ENCODE results near the gene GTF2H3. TPM values are rescaled to one million over a fixed set of nuclear protein-coding genes. Genes with fewer than 3 reads are reported as not detected.

GTF2H3 gene
- 37.7 and 45.8 TPM in 2 replicates for total RNA-seq

DNA sequence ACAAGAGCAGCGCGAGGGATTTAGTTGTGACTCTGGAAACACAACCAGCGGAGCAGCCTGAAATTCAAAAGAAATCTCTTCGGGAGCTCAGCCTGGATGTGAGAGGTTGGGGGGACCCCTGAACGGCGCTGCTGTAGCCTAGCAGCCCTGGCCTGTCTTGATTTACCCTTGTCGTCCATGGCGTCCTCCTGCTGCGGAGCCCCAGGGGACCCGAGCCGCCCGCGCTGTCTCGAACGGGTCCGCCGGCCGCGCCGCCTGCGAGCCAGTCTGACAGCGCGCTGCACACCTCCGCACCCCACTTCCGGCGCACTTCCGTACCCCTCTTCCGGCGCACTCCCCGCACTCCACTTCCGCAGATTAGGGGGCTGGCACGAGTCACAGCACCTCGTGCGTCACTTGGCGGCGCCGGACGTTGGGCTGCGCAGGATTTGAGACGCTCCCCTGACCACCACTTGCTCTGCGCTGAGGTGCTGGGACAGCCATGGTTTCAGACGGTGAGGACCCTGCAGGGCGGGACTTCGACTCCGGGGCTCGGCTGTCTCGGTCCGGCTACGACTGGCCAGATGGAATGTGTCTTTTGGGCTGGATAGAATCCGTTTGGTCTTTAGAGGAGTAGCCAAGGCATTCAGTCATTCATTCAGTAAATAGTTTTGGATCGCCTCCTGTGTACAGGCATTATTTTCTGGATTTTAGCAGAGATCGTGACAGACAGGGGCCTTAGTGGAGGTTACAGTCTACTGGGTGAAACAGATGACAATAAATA, at the start of gene GTF2H3, which contains the start of gene EIF2B1:
Gene GTF2H3, plus strand, starts transcription at position 451 of the 763 bp plus-strand sequence. Its CDS starts 31 bp downstream, at position 482.
Gene EIF2B1, minus strand, starts transcription at position 308 of the 763 bp plus-strand sequence. Its CDS starts 129 bp downstream, at position 179.

DNA sequence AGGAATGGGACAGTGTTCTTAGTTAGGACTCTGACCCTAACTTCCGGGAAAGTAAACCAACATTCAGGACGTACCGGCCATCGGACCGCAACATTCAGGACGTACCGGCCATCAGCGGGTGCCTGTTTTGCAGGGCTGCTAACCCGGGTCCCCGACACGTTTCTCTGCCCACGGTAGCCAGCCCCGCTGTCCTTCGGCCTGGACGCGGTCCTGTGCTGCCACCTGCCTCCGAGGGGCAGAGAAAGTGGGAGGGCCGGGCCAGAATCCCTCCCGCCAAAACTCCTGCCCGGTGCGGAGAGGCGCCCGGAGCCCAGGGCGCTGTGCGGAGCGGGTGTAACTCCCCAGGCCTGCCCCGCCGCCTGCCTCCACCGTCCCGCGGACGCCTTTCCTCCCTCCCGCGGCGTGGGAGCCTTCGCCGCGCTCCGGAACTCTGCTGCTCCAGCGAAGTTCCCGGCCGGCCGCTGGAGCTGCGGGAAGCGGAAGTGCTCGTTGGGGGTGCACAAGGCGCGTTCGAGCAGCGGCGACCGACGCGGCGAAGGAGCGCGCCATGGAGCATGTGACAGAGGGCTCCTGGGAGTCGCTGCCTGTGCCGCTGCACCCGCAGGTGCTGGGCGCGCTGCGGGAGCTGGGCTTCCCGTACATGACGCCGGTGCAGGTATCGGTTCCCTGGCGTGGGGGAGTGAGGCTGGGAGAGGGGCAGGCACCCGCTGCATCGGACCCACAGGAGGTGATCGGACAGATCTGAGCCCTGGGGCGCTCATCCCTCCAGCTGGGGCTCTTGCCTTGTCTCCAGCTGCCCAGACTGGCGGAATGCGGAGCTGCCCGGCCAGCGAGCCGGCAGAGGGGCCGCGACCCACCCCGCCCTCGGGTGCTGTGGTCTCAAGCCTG, 31.8 kb upstream of the GTF2H3 start, which contains the start of gene DDX55:
Gene DDX55, plus strand, starts transcription at position 498 of the 888 bp plus-strand sequence. Its CDS starts 50 bp downstream, at position 548.

DNA sequence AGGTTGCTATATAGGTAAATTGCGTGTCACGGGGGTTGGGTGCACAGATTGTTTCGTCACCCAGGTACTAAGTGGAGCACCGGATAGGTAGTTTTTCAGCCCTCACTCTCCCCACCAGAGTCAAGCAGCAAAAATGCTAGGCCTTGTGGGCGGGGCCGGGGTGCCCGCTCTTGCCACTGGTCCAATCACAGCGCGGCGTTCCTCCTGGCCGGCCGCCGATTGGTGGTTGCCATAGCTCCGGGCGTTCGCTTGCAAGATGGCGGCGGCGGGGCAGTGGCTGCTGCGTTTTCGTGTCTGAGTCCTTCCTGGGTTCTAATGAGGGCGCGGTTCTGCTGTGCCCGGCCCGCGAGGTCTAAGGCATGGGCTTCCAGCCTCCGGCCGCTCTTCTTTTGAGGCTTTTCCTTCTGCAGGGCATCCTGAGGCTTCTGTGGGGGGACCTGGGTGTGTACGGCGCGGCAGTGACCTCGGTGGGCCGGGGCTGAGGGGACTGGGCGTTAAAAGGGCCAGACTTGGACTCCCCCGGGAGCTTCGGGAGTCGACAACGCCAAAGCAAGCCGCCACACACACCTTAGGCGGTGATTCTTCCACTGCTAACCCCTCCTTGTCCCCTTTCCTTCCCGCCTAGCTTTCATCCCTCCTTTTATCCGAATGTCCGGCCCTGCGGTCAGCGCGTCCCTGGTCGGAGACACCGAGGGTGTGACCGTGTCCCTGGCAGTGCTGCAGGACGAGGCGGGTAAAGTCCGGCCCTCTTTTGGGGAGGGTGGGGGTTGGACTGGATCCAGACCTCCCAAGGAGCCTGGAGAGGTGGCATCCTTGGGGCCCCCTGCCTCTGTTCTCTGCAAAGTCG, 37.5 kb downstream of the GTF2H3 start, which contains the start of gene TCTN2:
Gene TCTN2, plus strand, starts transcription at position 232 of the 847 bp plus-strand sequence. Its CDS starts 128 bp downstream, at position 360.

Other genes starting within 250 kb of the GTF2H3 start
- 44.7 and 51.6 TPM in 2 replicates for gene KMT5A, start 249.7 kb upstream of the GTF2H3 start, total RNA-seq
- gene RILPL2, start 197.1 kb upstream of the GTF2H3 start, total RNA-seq: 7.3 and 8.1 TPM in 2 replicates
- gene SNRNP35, start 175.7 kb upstream of the GTF2H3 start, total RNA-seq: 10.8 and 11.5 TPM in 2 replicates
- 13.8 and 16.1 TPM in 2 replicates for gene RILPL1, start 100.1 kb upstream of the GTF2H3 start, total RNA-seq
- 252 and 307 TPM in 2 replicates for gene TMED2, start 49.3 kb upstream of the GTF2H3 start, total RNA-seq
- 11.2 and 12.1 TPM in 2 replicates for gene DDX55, start 31.7 kb upstream of the GTF2H3 start, total RNA-seq
- gene EIF2B1, start 143 bp upstream of the GTF2H3 start, total RNA-seq: 79.6 and 90.7 TPM in 2 replicates
- 13.5 and 14.4 TPM in 2 replicates for gene TCTN2, start 37.3 kb downstream of the GTF2H3 start, total RNA-seq
- 8.9 and 13.8 TPM in 2 replicates for gene ATP6V0A2, start 78.5 kb downstream of the GTF2H3 start, total RNA-seq
- under 0.01 TPM in 2 replicates for gene DNAH10, start 128.5 kb downstream of the GTF2H3 start, total RNA-seq